HG02623 (cell line): Measurements from ENCODE around the gene ZNF544.
A peak's percentile ranks its signal among the peaks of the same experiment; 100 is the strongest.

Source experiments
- ATAC-seq: cut with Tn5 transposase; IDR thresholded peaks from one replicate; pipeline ENCODE4 v1.9.1; 2021; ENCODE audit warnings: moderate library complexity; ENCODE audit not compliant: unreplicated experiment

ZNF544 gene

DNA sequence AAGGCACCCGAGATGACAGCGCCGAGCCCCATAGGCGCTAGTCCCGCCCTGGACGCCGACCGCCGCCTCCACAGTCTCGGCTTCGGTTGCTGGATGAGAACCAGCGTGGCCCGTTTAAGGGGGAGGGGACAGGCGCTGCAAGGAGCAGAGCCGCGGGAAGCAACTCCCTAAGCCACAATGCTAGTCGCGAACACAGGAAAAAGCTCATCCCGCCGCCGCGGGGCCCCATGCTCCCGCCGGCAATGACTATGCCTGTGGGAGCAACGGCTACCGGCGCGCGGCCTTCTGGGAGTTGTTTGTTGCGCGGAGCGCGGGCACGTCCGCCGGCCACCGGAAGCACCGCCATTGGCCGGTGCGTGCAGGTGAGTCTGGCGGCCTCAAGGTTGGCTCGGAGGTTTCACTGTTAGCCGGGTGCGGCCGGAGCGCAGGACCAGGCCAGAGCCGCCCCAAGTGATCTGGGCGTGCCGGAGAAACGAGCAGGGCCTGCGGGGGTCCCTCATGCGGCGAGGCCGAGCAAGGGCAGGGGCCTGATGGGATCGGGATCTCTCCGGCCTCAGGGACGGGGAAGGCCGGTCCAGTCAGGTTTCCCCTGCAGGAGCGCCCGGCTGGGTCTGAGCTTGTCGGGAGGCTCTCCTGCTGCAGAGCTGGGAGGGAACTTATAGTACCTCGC is at the start of gene ZNF544:
TSS of gene ZNF544 (plus strand) at position 330 of the 670 bp plus-strand sequence. CDS start 15,110 bp downstream, outside the sequence.
- peak; percentile 88 for ATAC-seq

DNA sequence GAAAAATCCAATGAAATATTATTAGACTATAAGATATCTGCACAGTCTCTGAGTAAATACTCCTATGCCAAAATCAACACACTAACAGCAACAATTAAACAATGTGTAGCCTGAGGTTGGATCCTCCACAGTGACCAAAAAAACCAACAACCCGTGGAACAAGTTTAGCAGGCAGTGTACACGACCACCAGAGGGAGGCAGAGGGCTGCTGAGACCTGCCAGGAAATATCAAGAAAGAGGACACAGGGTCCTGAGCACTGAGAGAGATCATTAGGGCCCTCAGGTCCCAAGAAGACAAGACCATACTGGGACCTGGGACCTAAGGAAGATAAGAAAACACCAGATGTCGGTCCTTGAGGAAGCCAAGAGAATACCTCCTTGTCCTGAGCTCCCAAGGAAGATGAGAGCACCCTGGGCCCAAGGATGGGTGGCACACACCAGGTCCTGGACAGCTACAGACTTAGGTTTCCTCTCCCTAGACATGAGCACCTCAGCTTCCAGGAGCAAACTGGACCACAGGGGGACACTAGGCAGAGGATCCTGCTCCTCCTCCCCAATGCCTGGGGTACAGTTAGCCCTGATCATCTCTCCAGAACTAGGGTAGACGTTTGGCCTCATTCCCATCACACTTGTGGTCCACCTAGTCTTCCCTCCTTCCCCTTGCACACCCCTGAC is 46.7 kb upstream of the ZNF544 start:
- ATAC-seq, result no peak

DNA sequence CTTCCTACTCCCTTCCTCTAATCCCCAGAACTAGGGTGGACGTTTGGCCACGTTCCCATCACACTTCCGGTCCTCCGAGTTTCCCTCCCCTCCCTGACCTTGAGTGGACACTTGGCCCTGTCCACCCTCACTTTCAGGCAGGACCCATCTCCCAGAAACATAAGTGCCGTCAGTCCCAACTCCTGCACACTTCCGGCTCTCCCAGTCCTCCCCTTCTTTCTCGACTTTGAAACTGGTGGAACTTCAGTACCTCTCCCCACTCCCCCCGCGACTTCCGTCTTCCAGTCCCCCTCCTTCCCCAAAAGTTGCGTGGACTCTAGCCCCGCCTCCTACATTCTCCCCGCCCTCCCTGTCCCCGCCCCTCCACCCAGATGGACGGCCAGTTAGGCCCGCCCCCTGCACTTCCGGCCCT is 46.1 kb upstream of the ZNF544 start:
- ATAC-seq, result no peak

DNA sequence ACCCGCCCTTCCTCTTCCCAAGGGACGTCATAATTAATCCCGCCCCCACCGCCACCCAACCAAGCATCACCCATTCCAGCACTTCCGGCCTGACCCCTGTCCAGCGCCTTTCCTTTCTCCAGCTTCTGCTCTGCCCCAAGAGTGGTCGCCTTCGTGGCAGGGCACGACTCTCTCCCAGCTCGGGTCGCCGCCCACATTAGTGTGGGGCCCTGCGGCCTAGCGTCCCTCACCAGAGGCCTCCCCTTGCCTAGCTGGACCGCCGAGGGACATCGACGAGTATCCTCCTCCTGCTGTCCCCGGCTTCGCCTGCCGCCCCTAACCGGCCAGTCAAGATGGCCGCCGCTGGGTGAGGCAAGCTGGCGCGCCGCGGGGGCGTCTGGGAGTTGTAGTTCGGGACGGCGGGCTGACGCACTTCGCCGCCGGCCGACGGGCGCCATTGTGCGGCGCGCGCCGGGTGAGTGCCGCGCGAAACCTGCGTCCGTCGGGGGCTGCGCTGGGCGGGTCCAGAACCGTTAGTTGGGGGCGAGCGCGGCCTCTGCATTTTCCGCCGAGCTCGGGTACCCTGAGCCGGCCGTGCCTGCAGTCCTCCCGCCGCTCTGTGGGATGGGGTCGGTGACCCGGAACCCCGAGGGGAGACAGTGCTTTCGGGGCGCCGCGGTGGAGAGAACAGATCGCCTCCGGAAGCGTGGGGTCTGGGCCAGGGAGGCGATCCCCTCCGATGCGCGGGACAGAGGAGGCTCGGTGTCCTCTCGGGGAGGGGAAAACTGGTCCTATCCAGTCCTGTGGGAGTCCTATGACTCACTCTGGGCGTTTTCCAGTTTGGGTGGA is 45.5 kb upstream of the ZNF544 start, which contains the start of gene ZNF274:
TSS of gene ZNF274 (plus strand) at position 73 of the 828 bp plus-strand sequence. CDS start 905 bp downstream, outside the sequence.
- ATAC-seq, result peak; percentile 86

DNA sequence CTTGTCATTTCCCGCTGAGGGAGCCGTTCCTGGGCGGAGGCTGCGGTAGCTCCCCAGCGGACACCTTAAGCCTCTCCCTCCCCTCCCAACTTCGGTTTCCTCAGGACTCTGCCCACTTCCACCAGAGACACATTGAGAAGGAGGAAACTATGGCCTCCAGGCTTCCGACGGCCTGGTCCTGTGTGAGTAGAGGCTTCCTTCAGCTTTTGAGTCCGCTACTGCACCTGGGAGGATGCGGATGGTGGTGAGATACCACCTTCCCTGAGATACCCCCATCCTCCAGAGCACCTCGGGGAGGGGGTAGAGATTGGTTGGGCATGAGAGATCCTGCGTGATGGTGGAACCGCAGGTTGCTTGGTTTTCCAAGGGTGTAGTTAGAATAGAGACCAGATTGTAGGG is 44.9 kb upstream of the ZNF544 start:
- peak; percentile 10 for ATAC-seq

DNA sequence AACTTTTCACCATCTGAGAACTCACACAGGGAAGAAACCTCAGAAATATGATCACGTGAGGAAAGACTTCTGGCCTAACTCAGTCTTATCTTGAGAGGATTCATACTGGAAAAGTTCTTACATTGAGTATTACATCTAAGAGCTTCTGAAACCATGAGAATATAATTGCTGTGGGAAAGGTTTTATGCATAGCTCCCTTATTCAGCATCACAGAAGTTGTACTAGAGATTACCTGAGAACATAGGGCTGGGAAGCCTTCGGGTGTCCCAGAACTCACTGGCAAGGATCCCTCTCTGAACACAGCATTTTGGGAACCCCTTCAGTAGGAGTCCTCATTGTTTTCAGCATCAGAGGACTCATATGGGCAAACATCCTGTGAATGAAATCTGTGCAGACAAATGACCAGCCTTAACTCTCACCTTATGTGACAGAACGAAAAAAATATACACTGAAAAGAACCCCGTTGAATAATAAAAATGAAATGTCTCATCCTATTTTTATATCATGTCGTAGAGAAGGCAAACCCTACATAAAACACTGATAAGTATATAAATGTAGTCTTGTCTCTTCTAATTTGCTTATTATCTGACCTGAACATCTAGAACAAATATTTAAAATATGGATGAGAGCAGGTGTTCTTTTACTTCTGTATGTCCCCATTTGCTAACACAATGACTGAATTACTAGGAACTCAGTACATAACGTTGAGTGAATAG is 31.7 kb upstream of the ZNF544 start:
- no peak for ATAC-seq

DNA sequence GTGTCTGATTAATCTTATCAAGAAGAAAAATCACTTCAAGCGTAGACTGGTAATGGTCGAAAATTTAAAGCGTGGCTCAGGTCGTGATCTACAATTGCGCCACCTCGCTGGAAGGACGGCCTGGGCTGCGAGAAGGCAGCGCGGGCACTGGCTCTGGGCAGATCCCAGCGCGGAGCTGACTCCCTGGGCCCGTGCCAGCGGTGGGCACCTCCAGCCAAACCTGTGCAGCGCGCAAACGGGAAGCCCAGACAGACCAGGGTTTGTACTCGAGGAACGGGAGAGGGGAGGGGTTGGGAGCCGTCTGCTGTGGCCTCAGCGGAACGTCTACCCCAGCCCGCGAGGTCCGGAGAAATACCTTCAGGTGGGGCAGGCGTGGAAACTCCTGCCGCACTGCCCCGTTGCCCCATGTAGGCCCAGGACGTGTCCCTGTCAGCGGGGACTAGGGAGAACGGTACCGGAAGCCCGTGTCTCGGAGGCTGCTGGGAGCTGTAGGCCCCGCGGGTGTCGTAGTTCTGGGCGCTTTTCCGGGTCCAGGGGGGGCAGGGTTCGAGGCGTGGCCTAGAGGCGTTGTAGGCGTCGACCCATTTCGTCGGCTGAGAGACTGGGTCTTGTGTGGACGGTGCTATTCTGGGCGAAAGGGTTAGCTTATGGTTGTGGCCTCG is 24.8 kb upstream of the ZNF544 start:
- ATAC-seq, result no peak

DNA sequence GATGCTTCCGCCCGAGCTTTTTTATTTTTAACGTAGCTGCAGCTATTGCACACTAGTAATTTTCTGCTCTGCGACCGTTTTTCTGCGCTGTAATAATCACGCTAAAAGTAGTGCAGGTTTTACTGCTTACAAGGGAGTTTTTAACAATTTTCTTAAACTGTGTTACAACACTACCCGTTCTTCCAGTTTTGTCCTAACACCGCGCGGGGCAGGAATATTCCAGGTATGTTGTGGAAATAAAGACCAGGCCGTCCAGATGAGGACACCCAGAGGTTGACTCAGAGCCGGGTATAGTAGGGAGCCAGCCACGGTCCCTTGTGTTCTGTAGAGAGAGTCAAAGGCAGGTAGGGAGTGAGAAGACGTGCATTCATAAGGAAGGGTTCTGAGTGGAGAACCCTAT is 24.1 kb upstream of the ZNF544 start:
- ATAC-seq, result no peak

DNA sequence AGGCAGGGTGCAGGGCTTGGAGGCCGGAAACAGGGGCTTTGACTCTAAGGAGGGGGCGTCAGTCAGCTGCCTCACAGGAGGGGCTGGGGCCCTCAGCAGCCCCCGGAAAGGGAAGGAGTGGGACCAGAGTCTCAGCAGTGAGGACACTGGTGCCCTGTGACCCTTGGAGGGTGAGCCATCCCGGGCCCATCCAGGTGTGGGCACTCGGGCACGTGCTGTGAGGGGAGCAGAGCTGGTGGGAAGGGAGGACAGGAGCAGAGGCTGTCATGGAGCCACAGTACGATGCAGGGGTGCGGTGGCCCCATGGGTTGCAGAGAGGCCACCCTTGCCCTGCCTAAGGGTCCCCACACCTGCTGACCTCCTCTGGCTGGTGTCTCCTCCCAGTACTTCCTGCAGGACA is 19.1 kb upstream of the ZNF544 start:
- ATAC-seq, result no peak

DNA sequence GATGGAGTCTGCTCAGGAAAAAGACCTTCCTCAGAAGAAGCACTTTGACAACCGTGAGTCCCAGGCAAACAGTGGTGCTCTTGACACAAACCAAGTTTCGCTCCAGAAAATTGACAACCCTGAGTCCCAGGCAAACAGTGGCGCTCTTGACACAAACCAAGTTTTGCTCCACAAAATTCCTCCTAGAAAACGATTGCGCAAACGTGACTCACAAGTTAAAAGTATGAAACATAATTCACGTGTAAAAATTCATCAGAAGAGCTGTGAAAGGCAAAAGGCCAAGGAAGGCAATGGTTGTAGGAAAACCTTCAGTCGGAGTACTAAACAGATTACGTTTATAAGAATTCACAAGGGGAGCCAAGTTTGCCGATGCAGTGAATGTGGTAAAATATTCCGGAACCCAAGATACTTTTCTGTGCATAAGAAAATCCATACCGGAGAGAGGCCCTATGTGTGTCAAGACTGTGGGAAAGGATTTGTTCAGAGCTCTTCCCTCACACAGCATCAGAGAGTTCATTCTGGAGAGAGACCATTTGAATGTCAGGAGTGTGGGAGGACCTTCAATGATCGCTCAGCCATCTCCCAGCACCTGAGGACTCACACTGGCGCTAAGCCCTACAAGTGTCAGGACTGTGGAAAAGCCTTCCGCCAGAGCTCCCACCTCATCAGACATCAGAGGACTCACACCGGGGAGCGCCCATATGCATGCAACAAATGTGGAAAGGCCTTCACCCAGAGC is 16.2 kb upstream of the ZNF544 start:
- no peak for ATAC-seq

DNA sequence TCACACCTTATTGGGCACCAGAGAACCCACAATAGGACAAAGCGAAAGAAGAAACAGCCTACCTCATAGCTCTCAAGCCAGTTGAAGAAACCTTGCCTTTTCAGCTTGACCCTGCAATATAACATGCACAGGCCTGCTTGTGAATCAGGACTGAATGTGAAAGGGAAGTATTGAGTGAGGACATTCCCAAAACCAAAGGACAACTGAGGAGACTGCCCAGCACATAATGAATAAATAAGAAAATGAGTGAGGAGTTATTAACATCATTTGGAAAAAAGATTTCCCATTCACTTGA is 15.7 kb upstream of the ZNF544 start:
- ATAC-seq, result no peak

DNA sequence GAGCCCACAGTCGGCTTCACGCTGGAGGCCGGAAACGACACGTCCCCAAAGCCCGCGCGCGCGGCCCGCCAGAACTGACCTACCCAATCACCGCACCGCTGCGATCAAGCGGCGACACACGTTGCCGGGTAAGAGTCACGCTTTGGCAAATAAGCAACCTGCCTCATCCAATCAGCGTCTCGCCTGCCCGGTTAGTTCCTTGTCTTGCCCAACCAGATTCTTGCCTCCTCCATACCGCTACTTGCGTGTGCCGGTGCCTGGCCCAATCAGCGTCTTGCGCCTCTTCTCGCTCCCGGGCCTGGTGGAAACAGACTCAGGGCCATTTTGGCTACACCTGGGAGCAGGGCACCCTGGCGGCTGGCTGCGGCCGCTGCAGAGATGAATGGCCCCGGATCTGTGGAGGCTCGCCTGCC is 11.6 kb upstream of the ZNF544 start:
- no peak for ATAC-seq

DNA sequence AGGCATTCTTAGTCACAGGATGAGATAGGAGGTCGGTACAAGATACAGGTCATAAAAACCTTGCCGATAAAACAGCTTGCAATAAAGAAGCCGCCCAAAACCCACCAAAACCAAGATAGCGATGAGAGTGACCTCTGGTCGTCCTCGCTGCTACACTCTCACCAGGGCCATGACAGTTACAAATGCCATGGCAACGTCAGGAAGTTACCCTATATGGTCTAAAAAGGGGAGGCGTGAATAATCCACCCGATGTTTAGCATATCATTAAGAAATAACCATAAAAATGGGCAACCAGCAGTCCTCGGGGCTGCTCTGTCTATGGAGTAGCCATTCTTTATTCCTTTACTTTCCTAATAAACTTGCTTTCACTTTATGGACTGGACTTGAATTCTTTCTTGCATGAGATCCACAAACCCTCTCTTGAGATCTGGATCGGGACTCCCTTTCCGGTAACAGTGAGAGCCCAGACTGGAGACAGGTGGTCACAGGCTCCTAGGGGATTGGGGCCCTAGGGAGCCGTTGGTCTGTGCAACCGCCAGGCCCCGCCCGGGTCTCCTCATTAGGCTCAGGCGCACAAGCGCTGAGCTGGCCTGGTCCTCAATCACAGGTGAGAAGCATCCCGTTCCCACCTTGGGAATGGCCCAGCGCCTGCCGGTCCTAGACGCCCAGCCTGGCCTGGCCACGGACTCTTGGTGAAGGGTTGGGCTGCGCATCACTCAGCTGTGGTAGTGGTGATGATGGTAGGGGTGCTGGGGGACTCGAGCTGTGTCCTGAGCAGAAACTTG is 10.9 kb upstream of the ZNF544 start:
- ATAC-seq, result no peak

DNA sequence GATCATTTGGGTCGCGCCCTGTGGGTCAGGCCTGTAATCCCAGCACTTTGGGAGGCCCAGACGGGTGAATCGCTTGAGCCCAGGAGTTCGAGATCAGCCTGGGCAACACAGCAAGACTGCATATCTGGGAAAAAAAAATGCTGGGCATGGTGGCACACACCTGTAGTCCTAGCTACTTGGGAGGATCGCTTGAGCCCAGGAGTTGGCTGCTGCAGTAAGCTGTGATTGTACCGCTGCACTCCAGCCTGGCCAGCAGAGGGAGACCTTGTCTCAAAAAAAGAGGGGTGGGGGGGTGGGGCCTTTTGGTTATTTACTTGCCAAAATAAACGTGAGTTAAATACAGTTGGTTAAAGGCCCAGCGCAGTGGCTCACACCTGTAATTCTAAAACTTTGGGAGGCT is 9.8 kb upstream of the ZNF544 start:
- ATAC-seq, result no peak

DNA sequence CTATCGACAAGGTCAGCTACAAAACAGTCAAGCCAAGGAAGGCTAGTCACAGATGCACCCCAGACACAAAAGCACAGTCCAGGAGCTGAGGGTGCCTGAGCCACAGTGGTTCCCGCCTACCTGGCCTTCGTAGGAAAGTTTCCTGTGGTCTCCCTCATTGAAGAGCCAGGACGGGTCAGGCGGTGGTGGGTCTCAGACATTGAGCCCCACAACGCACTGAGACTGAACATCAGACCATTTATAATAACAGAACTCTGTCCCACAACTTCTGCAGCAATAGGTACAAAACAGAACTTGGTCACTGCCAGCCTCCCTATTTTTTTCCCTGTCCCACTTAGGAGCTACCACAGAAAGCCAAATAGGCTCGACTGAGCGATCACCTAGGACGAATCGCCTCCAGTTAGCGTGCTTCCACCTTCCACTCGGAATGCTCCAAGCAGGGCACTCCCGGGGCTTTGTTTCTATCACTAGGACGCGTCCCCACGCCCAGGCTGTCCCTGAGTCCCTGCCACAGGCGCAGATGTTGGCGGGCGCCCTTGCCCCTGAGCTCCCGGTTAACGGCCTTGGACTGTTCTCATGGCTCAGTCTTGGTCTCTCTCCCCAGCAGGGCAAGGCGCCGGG is 640 bp upstream of the ZNF544 start:
- ATAC-seq, result no peak

DNA sequence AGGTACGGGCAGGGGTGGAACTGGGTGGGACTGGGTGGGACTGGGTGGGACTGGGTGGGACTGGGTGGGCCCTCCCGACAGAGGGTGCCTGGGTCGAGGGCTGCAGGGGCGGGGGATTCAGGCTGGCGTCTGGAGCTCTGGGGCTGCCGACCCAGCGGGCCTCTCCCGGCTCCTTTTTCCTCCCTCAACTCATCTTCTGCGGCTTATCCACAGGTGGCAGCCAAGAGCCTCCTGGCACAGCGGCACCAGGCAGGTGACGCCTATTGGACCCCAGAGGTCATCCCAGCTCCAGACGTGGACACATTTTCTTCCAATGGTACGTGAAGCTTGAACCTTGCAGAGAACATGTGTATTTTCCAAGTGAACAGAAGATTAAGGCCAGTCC is 533 bp downstream of the ZNF544 start:
- ATAC-seq, result no peak

DNA sequence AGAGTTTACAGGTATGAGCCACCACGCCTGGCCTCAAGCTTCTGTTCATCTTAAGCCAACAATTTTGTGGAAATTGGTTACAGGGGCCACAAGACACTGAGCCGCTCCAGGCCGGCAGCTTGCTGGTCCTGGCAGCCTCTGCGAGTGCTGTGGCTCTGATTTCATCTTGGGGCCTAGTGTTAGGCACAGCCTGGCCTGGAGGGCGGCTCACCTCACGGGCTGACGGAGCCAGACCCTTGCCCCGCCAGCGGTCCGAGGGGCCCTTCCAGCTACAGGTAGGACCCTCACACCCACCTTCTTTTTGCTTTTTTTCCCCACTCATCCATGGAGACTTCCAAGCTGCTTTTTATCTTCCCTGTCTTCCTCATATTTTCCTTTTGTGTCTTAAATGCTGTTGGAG is 8.6 kb downstream of the ZNF544 start:
- no peak for ATAC-seq

DNA sequence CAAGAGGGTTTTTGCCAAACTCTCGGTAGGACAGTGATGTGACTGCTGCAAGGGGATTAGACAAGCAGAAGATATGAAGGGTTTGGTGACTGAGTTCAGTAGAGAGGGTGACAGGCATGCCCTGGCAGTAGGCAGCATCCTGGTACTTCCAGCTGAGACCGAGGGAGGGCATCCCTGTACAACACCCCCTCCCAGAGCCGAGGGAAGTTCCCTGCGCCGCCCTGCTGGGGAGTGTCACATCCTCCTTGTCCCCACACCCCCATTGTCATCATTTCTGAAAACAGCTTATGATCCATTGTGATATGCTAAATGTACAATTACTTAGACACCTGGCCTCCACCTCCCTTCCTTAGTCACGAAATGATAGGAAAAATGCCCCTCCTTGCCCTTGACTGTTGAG is 14.6 kb downstream of the ZNF544 start:
- ATAC-seq, result no peak

DNA sequence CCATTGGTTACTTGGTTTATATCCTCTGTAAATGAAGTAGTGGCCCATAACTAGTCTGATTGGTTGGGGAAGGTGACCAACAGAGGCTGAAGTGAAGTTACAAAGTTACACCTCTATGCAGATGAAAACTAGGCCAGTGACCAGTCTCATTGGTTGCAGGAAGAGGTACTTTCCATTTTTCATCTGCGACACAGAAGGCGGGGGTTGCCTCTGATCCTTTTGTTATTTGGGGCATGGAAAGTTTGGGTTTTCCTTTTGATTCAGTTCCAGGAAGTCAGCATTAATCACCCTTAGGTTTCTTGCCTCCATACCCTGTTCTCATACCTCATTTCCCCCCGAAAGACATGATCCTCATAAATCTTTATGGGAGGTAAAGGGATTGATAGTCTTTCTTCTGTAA is 20.2 kb downstream of the ZNF544 start:
- ATAC-seq, result no peak
